ENCODE data around the gene AP1B1.
A peak's percentile ranks its signal among the peaks of the same experiment; 100 is the strongest.
"Not testable (repeated sequence)": the region's sequence is repeated elsewhere in the genome, so short reads cannot be mapped to it uniquely, and the experiment has no call there.

Gene AP1B1

GRCh38 chr22:29385748-29386147 is 2.6 kb downstream of the AP1B1 start:
- no peak for DNase-seq

GRCh38 chr22:29385151-29385704 is 3.1 kb downstream of the AP1B1 start:
- DNase-seq: no peak

DNA sequence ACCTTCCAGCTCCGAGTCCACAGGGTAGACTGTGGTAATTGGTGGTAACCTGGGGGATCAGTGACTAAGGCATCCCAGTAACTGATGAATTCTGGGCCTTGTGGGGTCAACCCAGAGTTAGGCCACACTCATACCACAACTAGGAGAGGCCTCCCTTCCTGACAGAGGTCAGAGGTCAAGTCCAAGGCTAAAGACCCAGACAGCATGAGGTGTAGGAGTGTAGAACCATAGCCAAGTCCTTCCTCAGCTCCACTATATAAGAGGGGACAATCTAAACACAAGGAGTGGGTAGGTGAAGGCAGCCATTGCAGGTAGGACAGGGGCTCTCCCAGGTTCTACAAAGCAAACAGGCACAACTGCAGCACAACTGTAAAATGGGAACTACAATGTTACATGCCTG is 4.6 kb downstream of the AP1B1 start:
- DNase-seq: no peak

DNA sequence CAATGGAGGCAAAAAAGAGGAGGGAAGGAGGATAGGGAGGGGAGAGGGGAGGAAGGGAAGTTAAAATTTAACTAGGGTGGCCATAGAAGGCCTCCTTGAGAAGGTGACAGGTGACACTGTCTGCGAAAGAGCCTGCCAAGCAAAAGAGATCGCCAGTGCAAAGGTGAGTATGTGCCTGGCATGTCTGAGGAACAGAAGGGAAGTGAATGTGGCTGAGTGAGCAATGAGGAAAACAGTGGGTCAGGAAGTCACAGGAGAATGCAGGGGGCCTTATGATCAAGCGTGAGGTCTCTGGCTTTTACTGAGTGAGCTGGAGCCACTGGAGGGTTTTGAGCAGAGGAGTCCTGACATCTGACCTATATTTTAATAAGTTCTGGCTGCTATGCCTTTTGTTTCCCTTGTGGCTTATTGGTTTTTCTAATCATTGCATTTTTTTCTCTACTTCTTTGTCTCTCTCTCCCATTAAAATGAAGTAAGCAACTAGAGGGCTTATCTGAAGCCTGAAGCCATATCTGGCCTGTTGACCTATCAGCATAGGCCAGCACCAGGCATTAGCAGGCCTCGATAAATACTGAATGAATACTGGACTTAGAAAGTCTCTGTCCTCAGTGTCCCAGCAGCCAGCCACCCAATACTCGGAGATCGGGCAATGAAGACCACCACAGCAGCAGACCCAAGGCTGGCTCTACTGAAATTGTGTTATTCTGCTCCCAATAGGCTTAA is 5.6 kb downstream of the AP1B1 start:
- no peak for DNase-seq

- no peak for DNase-seq
Measured at GRCh38 chr22:29380856-29381255, 7.5 kb downstream of the AP1B1 start.

DNA sequence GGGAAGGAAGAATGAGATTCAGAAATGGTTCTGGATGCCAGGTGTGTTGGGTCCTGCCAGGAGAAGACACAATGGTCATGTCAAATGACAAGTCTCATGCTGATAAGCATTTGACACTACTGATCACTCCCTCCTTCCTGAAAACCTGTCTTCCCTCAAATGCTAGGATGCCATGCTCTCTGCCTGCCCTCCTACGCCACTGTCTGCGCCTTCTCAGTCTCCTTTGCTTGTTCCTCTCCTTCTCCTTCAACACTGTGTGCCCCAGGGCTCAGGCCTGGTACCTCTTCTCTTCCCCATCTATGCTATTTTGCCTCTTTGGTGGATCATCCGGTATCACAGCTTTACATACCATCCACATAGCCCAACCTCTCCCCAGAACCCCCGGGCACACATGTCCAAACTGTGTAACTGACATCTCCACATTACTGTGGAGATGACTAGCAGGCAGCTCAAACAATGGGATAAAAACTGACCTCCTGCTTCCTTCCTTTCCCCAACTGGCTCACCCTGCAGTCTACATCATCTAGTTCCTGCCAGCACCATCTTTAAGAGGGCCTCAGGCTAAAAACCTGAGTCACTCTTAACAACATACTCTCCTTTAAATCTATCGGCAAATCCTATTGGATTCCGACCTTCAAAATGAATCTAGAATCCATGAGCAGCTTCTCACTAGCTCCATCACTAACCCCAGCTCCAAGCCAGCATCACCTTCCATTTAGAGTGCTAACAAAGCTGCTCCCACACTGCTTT is 8.2 kb downstream of the AP1B1 start:
- no peak for DNase-seq

GRCh38 chr22:29379258-29379657 is 9.1 kb downstream of the AP1B1 start:
- DNase-seq: no peak

DNA sequence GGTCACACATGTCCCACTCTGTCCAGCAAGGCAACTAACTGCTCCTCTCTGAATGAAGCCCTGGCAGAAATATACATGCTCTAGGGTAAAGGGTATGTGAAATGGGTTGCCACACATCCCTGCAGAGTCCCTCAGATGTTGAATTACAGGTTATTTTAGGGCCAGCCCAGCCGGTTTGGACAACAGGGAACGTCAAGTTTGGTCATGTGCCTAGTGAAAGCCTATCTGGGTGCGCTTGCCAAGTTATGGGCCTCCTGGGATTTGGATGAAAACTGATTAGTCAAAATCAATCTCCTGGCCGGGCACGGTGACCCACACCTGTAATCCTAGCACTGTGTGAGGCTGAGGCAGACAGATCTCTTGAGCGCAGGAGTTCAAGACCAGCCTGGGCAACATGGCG is 10.4 kb downstream of the AP1B1 start:
- DNase-seq: peak; percentile 22

DNA sequence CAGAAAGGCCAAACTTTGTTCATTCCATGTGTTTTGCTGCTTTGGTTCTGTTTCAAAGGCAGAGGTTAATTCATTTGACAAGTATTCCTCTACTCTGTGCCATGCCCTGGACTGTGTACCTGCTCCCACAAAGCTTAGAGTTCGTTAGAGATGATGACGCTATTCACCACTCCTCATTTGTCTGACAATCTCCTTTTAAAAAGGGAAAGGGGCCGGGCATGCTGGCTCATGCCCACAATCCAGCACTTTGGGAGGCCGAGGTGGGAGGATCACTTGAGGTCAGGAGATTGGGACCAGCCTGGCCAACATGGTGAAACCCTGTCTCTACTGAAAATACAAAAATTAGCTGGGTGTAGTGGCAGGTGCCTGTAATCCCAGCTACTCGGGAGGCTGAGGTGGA is 11.7 kb downstream of the AP1B1 start:
- not testable (repeated sequence) for DNase-seq

- peak; percentile 4 for DNase-seq
Measured at GRCh38 chr22:29375398-29376076, 12.8 kb downstream of the AP1B1 start.

GRCh38 chr22:29374806-29375205 is 13.6 kb downstream of the AP1B1 start:
- not testable (repeated sequence) for DNase-seq

DNA sequence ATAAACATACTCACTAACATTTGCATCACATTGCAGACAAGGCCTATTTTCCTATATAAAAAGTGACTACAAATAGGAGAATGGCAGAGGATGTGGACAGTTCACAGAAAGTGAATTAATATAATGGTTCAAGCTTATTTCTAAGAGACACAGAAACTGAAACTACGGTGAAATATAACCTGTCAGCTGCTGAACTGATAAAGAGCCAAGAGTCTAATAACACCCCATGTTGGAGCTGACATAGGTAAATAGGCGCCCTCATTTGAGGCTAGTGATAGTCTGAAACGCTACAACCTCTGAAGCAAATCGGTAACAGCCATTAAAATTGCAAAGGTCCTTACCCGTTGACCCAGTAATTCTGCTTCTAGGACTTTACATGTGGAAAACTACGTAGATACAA is 14.0 kb downstream of the AP1B1 start:
- no peak for DNase-seq

DNA sequence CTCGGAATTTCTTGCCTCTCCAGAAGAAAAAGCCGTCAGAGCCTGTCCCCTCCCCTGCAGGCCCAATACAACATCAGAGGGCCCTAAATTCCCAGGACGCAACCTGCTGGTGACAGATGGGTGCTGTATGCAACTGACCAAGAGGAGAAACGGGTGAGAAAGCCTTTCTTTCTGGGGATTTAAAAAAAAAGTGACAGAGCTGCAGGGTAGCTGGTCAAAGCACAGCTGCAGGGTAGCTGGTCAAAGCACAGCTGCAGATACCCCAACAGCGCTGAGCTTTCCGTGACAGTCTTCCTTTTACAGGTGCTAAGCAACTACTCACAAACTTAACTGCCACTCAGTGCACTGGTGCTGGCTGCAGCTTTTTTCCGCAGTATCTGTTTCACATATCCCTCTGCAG is 17.8 kb downstream of the AP1B1 start:
- DNase-seq: peak; percentile 14

- no peak for DNase-seq
Measured at GRCh38 chr22:29369460-29369859, 18.9 kb downstream of the AP1B1 start.

GRCh38 chr22:29359469-29359868 is 28.9 kb downstream of the AP1B1 start:
- peak; percentile 85 for DNase-seq

GRCh38 chr22:29357193-29357890 is 31.0 kb downstream of the AP1B1 start:
- peak; percentile 80 for DNase-seq

- DNase-seq: no peak
Measured at GRCh38 chr22:29353860-29354259, 34.5 kb downstream of the AP1B1 start.

GRCh38 chr22:29353286-29353685 is 35.1 kb downstream of the AP1B1 start:
- DNase-seq: peak; percentile 10

- no peak for DNase-seq
Measured at GRCh38 chr22:29352778-29353177, 35.6 kb downstream of the AP1B1 start.

DNA sequence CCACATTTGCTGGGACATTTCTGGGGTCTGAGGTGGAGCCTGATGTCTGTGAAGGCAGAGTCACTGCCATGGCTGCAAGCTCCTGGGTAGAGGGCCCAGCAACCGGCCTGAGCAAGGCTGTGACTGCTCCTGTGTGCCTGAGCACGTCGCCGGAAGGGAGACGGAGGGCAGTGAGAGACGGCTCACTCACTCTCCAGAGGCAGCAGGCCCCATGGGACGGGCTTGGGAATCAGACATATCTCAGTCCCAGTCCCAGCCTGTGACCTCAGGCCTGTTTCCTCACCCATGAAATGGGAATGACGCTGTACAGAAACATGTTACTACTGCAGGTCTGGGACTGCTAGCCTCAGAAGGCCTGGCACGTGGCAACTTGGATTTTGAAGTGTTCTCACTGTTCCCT is 36.5 kb downstream of the AP1B1 start:
- DNase-seq: no peak

GRCh38 chr22:29351042-29351441 is 37.3 kb downstream of the AP1B1 start:
- no peak for DNase-seq

- DNase-seq: no peak
Measured at GRCh38 chr22:29348956-29349355, 39.4 kb downstream of the AP1B1 start.

GRCh38 chr22:29348041-29348440 is 40.3 kb downstream of the AP1B1 start:
- no peak for DNase-seq

Measured in NCI-H82 (cell line).